ENCODE data around the gene ZNF595.
"Not testable (repeated sequence)": the region's sequence is repeated elsewhere in the genome, so short reads cannot be mapped to it uniquely, and the experiment has no call there.

Gene ZNF595

DNA sequence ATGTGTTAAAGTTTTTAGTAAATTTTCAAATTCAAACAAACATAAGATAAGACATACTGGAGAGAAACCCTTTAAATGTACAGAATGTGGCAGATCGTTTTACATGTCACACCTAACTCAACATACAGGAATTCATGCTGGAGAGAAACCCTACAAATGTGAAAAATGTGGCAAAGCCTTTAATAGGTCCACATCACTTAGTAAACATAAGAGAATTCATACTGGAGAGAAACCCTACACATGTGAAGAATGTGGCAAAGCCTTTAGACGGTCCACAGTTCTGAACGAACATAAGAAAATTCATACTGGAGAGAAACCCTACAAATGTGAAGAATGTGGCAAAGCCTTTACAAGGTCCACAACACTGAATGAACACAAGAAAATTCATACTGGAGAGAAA is 32.8 kb downstream of the ZNF595 start:
- DNase-seq (ENCODE audit: low read depth in 2 of 2, low spot score in 1 of 2): no peak

DNA sequence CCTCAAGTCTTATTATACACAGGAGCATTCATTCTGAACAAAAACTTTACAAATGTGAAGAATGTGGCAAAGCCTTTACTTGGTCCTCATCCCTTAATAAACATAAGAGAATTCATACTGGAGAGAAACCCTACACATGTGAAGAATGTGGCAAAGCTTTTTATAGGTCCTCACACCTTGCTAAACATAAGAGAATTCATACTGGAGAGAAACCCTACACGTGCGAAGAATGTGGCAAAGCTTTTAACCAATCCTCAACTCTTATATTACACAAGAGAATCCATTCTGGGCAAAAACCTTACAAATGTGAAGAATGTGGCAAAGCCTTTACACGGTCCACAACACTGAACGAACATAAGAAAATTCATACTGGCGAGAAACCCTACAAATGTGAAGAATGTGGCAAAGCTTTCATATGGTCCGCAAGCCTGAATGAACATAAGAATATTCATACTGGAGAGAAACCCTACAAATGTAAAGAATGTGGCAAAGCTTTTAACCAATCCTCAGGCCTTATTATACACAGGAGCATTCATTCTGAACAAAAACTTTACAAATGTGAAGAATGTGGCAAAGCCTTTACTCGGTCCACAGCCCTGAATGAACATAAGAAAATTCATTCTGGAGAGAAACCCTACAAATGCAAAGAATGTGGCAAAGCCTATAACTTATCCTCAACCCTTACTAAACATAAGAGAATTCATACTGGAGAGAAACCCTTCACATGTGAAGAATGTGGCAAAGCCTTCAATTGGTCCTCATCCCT is 33.6 kb downstream of the ZNF595 start:
- DNase-seq (ENCODE audit: low read depth in 2 of 2, low spot score in 1 of 2): not testable (repeated sequence)

DNA sequence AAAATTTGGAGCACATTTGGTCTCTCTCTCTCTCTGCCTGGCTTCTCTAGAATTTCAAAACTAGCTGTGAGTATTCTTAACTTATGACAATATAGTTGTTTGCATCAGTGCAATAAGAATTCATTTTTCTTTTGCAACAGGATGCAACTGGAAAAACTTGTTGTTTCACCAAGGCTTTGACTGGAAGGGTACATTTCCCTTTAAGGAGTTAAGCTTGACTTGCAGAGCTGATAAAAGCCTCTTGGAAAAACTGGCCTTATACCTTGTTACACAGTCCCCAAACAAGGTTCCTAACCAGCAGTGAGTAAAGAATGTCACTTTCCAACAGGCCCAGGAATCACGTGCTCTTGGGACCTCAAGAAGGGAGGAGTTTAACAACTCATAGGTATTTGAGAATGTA is 45.3 kb downstream of the ZNF595 start:
- no peak for DNase-seq (ENCODE audit: low read depth in 2 of 2, low spot score in 1 of 2)

DNA sequence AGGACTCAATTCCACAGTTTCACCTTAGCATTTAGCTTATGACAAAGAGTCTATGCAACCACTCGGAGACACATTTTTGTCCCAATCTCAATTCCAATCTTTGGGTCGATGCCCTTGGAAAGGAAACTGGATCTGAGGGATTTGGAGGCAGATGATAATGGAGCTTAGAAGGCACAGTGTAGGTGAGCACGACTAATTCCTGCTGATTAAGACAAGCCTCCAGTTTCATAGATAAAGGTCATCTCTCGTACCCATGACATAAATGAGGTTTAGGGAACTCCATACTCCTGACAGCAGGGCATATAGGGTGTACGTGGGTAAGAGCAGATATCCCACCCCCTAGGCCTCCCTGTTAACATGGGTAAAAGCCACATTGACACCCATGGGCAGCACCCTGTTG is 46.7 kb downstream of the ZNF595 start:
- DNase-seq (ENCODE audit: low read depth in 2 of 2, low spot score in 1 of 2): no peak

DNA sequence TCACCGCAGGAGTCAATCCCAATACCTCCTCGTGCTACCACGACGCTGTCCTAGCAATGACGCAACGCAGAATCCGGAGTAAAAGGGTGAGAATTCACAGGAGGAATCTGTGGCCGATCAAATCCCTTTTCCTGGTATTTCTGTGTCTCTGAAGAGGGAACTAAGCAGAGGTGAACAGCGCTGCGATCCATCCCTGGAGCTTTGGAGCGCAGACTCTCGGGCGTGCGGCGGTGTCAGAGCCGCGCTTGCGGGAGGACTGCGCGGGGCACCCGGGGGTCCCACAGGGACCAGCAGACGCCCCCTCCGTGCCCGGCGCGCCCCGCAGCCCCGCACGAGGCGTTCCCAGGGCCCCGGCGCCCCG is 53.9 kb downstream of the ZNF595 start:
- DNase-seq (ENCODE audit: low read depth in 2 of 2, low spot score in 1 of 2): no peak

DNA sequence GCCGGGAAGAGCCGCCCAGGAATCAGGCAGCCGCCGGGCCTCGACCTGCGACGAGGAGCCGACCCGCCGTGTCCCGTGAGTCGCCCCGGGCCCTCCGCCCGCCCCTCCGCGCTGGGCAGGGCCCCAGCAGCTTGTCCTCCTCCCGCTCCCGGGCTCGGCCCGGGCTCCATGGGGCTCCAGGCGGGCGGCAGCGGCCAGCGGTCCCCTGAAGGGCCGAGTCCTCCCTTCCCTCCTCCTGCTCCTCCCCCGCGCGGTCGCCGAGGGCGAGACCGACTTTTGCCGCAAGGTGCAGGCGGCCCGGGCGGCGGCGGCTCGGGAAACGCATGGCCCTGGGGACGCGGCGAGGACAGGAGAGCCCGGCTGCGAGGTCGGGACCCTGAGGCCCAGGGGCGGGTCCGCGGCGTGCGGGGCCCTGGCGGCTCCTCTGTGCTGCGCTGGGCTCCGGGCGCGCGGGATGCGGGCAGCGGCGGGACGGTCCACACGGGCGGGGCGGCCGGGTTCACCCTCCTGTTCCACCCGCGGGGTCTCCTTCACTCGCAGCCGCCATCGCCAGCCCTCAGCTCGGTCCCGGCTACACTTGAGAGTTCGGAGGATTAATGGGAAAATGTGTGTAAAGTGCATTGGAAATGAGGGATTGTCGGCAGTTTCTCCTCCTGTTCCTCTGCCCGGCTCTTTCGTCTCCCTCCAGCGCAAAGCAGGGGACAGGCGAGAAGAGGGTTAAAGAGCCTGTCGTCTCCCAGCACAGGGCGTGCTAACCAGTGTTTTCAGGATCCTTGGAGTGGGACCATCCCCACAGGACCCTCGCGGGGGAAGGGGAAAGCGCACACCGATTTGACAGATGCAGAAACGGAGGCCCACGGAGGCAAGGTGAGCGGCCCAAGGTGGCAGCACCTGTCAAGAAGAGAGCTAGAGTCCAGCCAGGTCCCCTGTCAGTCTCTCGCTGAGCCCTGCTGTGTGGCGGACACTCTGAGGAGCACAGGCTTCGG is 54.6 kb downstream of the ZNF595 start:
- no peak for DNase-seq (ENCODE audit: low read depth in 2 of 2, low spot score in 1 of 2)

DNA sequence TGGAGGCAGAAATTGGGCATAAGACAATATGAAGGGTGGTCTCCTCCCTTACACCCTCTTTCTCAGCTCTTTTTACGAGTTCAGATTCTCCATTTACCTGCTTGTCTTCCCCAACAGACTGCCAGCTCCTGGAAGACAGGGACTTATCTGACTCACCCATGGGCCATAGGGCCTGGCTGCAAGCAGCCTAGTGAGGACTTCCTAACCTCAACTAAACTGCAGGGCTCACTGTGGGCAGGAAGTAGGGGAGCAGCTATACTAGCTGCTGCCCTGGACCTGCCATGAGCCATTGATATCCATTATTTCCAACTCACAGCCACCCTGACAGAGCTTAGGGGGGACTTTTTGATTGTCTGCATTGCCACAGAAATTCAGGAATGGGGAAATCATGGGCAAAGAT is 59.6 kb downstream of the ZNF595 start:
- DNase-seq (ENCODE audit: low read depth in 2 of 2, low spot score in 1 of 2): no peak

DNA sequence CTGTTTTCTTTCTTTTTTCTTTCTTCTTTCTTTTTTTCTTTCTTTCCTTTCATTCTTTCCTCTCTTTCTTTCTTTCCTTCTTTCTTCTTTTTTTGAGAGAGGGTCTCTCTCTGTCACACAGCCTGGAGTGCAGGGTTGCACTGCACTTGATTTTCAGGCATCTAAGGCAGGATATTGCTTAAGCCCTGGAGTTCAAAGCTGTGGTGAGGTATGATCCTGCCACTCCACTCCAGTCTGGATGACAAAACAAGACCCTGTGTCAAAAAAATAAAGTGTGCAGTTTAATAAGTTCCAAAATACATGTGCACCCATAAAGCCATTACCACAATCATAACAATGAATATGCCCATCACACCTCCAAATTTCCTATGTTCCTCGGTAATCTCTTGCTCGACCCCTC is 60.6 kb downstream of the ZNF595 start:
- DNase-seq (ENCODE audit: low read depth in 2 of 2, low spot score in 1 of 2): no peak

DNA sequence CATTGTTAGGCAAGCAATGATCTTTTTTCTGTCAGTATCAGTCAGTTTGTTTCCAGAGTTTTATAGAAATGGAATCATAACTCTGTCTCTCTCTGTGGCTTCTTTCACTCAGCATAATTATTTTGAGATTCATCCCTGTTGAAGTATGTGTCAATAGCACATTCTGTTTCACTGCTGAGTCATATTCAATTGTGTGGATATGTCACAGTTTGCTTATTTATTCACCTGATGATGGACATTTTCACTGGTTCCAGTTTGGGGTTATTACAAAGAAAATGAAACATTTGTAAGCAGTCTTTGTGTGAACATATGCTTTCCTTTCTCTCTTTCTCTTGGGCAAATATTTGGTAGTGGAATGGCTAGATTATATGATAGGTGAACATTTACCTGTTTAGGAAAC is 61.0 kb downstream of the ZNF595 start:
- no peak for DNase-seq (ENCODE audit: low read depth in 2 of 2, low spot score in 1 of 2)

DNA sequence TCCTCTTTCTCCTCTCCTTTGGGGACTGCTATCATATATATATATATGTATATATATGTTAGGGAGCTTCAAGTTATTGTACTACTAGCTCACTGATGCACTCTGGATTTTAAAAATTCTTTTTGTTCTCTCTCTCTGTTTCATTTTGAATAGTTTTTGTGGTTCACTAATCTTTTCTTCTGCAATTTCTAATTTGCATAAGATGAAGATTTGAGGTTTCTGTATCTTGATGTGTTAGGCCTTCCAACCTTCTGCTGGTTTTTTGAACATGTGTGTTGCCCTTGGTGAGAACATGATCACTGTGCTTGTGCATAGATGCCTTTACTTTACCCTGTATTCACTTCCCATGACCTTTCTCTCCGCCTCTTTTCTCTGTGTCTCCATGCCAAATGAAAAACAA is 63.4 kb downstream of the ZNF595 start:
- DNase-seq (ENCODE audit: low read depth in 2 of 2, low spot score in 1 of 2): no peak

DNA sequence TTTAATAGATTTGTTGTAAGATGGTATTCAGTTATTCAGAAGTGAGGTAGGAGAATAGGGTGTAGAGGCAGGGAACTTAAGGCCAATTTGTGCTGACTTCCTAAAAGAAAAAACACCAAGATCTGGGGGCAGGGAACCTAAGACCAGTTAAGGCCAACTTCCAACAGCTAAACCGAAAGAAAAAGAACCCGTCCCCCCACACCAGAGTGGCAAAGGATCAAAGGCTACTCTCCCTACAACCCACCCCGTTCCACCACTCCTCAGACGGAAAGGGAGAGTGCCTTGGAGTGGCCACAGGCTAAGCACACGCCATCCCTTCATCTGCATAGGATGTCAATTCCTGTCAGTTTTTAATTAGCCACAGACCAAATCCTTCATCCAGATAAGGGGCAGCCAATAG is 67.5 kb downstream of the ZNF595 start:
- no peak for DNase-seq (ENCODE audit: low read depth in 2 of 2, low spot score in 1 of 2)

DNA sequence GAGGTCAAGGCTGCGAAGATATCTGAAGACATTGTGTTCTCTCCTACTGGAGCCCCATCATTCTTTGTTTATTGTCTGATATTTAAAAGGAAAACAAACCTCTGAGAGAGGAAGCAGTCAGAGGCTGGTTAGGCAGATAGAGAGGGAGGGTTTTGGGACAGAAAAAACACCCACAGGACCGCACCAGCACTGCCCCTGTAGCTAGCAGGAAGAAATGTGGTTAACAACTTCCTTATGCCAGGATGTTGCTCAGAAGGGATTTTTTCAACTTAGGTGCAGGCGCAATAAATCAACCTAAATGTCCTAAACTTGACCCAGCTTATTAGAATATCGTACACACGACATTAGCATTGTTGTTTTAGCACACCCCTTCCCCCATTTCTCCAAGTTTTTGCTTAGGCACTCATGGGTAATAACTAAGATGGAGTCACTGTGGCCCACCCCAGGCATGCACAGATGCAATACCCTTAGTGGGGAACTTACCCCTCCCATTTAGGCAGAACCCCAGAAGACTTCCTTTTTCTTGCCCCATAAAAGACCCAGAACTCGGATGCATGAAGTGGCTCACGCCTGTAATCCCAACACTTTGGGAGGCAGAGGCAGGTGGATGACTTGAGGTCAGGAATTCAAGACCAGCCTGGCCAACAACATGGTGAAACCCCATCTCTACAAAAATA is 68.4 kb downstream of the ZNF595 start:
- DNase-seq (ENCODE audit: low read depth in 2 of 2, low spot score in 1 of 2): peak in 1 of 2 donors; percentile 12

DNA sequence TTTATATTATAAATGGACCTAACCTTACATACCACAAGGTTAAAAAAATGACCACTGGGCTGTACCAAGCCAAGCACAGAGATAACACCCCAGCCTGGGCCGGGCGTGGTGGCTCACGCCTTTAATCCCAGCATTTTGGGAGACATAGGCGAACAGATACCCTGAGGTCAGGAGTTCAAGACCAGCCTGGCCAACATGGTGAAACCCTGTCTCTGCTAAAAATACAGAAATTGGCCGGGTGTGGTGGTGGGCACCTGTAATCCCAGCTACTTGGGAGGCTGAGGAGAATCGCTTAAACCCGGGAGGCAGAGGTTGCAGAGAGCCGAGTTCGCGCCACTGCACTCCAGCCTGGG is 70.8 kb downstream of the ZNF595 start:
- not testable (repeated sequence) for DNase-seq (ENCODE audit: low read depth in 2 of 2, low spot score in 1 of 2)

DNA sequence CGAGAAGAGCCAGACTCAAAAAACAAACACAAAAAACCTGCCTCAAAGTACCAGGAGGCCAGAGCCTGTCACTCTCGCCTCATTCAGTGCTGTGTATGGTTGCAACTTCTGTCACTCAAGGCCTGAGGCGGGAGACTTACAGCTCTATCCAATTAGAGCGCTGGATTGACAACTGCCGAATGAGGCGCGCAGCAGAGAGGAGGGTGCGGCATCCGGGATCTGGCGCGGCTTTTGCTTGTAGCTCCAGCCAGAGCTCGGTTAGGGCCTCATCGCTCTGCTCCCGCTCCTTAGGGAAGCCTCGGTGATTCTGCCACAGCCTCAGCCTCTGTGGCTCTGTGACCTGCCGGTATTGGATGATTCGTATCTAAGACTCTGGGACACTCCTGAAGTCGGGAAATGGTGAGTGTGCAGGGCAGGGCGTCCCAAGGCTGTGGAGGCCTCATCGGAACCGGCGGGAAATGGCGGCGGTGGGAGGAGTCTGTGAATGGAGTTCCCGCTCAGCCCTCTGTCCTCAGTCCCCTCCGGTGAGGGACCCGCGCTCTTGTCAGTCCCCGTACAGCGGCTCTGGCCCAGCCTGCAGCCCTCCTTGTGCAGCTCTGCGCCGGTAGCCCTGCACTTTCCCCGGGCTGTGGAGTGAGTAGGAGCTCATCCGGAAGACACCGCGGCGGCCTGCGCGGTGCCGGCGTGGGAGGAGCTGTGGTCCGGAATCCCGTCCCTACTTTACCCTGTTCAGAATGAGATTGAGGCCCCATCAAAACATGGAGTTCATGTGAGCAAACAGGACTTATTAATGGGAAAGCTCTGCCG is 71.4 kb downstream of the ZNF595 start, which contains the start of gene ZNF718:
TSS of gene ZNF718 (plus strand) at position 227 of the 807 bp plus-strand sequence. CDS start at position 397, 170 bp downstream.
- DNase-seq (ENCODE audit: low read depth in 2 of 2, low spot score in 1 of 2): peak; percentile 78 to 80

DNA sequence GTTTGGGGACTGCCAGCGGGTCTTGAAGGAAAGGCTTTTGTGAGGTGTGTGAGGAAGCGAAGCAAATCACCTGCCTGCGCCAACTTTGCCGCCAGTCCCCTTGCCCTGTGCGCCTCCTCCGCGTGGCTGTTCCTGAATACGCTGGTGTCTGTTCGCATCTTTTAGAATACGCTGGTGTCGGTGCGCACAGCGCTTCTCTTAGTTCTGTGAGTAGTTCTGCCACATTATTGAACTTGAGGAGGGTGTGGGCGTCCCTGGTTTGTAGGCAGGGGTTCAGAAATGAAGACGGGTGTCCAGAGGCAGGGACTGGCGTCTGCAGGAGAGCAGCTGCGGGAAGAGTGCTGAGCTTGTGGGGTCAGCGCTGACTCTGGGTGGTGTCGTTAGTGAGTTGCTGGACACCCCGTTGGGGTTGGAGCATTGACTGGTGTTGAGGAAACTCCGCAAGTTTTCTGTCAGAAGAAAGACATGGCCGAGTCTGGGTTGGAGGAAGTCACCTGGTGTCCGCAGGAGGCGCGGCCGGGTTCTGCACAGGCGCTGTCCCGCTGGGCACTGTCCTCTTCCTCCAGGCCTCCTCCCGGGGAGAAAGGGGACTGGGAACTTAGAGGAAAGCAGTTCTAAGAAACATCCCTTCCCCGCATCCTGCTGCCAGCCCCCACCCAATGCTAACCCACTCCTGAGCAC is 72.1 kb downstream of the ZNF595 start:
- no peak for DNase-seq (ENCODE audit: low read depth in 2 of 2, low spot score in 1 of 2)

DNA sequence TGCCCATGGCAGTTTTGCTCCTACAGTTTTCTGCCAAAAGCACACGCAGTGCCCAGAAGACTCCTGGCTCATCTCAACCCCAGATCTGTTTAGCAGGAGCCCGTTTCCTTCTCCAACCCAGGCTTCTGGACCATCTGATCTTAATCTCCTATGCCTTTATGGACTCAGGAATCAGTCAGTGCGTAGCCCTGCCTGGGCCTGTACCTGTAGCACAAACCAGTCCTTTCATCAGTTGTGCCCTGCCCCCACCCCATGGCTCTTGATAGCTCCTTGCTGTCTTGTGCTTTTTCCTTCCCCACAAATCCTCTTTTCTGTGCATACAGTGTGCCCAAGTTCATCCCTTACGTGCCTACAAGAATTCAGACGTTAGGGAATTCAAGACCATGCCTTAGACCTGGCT is 72.7 kb downstream of the ZNF595 start:
- no peak for DNase-seq (ENCODE audit: low read depth in 2 of 2, low spot score in 1 of 2)

DNA sequence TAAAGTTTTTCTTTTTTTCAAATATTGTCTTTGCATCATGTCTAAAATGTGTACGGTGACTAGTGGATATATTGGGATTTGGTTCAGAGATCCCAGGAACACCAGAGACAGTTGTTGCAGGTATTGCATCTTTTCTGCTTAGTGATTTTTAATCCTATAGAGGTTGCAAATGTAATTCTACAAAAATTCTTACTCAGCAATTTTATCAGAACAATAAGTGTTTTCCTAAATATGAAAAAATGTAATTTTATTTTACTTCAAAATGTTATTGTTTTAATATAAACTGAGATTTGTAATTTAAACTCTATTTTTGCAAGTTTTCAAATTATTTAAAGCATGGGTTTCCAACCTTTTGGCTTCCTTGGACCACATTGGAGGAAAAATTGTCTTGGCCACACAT is 79.4 kb downstream of the ZNF595 start:
- no peak for DNase-seq (ENCODE audit: low read depth in 2 of 2, low spot score in 1 of 2)

All from stimulated activated CD8-positive, alpha-beta memory T cell treated with anti-CD3 and anti-CD28 coated beads, Interleukin-4, amount 100 ng/mL, for 4 hours (primary cell).